ENCODE results near the gene PCNX3.

DNA sequence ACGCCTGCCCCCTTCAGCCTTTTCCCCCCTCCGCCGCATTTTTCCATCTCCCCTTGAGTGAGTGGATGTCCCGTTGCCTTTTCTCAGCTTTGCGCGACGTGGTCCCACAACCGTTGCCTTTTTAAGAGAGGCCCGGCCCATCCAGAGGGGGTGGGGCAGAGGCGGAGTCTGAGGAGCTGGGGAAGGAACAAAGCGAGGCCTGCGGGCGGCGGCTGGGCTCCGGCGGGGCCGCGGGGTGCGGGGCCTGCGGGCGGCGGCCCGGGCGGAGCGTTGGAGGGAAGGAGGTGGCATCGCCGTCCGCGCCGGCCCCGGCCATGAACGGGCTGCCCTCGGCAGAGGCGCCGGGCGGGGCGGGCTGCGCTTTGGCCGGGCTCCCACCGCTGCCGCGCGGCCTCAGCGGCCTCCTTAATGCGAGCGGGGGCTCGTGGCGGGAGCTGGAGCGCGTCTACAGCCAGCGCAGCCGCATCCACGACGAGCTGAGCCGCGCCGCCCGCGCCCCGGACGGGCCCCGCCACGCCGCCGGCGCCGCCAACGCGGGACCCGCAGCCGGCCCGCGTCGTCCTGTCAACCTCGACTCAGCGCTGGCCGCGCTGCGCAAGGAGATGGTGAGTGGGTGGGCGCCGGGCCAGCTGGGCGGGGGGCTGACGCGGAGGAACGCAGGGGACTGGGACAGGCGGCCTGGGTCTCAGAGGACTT, 43.1 kb upstream of the PCNX3 start, which contains the start of gene FAM89B:
- TF ChIP-seq POLR2A (IDR thresholded peaks at IDR 0.05; ENCODE audit: low read depth, low read length) (peak; percentile 61; the same call in 1 of the 2 replicates), POLR2AphosphoS5 (IDR thresholded peaks at IDR 0.05; ENCODE audit: low read depth, low read length) (no peak)
